Measurements from ENCODE around the gene NUDC.
"Not testable (repeated sequence)": the region's sequence is repeated elsewhere in the genome, so short reads cannot be mapped to it uniquely, and the experiment has no call there.

NUDC gene

GRCh38 chr1:26877326-26877725 is 44.2 kb upstream of the NUDC start:
- TF ChIP-seq EZH2phosphoT487 (IDR thresholded peaks at IDR 0.05; ENCODE audit: borderline replicate concordance) (no peak), CTCF (conservative IDR thresholded peaks at IDR 0.05; ENCODE audit: low read length) (no peak)
- H3K27me3 ChIP-seq (ENCODE audit: insufficient read depth, low read length, poor library complexity, severe bottlenecking), result no peaks in the 10 kb centered on the region
- H3K4me1 ChIP-seq (ENCODE audit: insufficient read depth, low read length, poor library complexity, severe bottlenecking), result no peaks in the 10 kb centered on the region
- no peak overlapping the region for H3K4me3 ChIP-seq (ENCODE audit: low read length, poor library complexity, severe bottlenecking)
- no peak overlapping the region for H3K4me2 ChIP-seq (ENCODE audit: low read depth, low read length, poor library complexity, severe bottlenecking)
- no peaks in the 10 kb centered on the region for H3K9me3 ChIP-seq (ENCODE audit: insufficient read depth, low read depth, low read length)
- H3K9me2 ChIP-seq (replicated peaks; ENCODE audit: low read depth, low read length), result no peaks in the 10 kb centered on the region
- peaks cover 30% of the 10 kb centered on the region; the same call in 1 of the 2 replicates for H3K36me3 ChIP-seq (ENCODE audit: insufficient read depth, low read length)
- no peaks in the 10 kb centered on the region for H3K79me2 ChIP-seq (ENCODE audit: insufficient read depth, low read length)
- H3K9ac ChIP-seq (ENCODE audit: low read depth, low read length, poor library complexity, severe bottlenecking), result no peak overlapping the region
- no peaks in the 10 kb centered on the region for H3F3A ChIP-seq (ENCODE audit: low read depth)
- H2AFZ ChIP-seq (ENCODE audit: low read length), result no peak overlapping the region
- no peaks in the 10 kb centered on the region for H4K20me1 ChIP-seq (ENCODE audit: insufficient read depth, low read length, poor library complexity, severe bottlenecking)

- Histone ChIP-seq H2AFZ (ENCODE audit: low read length) (no peak overlapping the region), H3F3A (ENCODE audit: low read depth) (no peaks in the 10 kb centered on the region), H3K27me3 (ENCODE audit: insufficient read depth, low read length, poor library complexity, severe bottlenecking) (no peaks in the 10 kb centered on the region), H3K4me2 (ENCODE audit: low read depth, low read length, poor library complexity, severe bottlenecking) (no peak overlapping the region), H3K9me3 (ENCODE audit: insufficient read depth, low read depth, low read length) (no peaks in the 10 kb centered on the region), H3K4me3 (ENCODE audit: low read length, poor library complexity, severe bottlenecking) (no peak overlapping the region), H3K36me3 (ENCODE audit: insufficient read depth, low read length) (peaks cover 54% of the 10 kb centered on the region; the same call in 1 of the 2 replicates), H3K79me2 (ENCODE audit: insufficient read depth, low read length) (no peaks in the 10 kb centered on the region), H3K9me2 (replicated peaks; ENCODE audit: low read depth, low read length) (no peaks in the 10 kb centered on the region), H3K9ac (ENCODE audit: low read depth, low read length, poor library complexity, severe bottlenecking) (no peak overlapping the region), H4K20me1 (ENCODE audit: insufficient read depth, low read length, poor library complexity, severe bottlenecking) (no peaks in the 10 kb centered on the region), H3K4me1 (ENCODE audit: insufficient read depth, low read length, poor library complexity, severe bottlenecking) (no peaks in the 10 kb centered on the region)
- TF ChIP-seq EZH2phosphoT487 (IDR thresholded peaks at IDR 0.05; ENCODE audit: borderline replicate concordance) (no peak), CTCF (conservative IDR thresholded peaks at IDR 0.05; ENCODE audit: low read length) (no peak)
These were observed 41.8 kb upstream of the NUDC start for GRCh38 chr1:26879793-26880192.

GRCh38 chr1:26881611-26882010 is 39.9 kb upstream of the NUDC start:
- H3K9ac ChIP-seq (ENCODE audit: low read depth, low read length, poor library complexity, severe bottlenecking); H3K4me2 ChIP-seq (ENCODE audit: low read depth, low read length, poor library complexity, severe bottlenecking); H3F3A ChIP-seq (ENCODE audit: low read depth); H3K9me2 ChIP-seq (replicated peaks; ENCODE audit: low read depth, low read length); H2AFZ ChIP-seq (ENCODE audit: low read length); H3K4me3 ChIP-seq (ENCODE audit: low read length, poor library complexity, severe bottlenecking); H3K4me1 ChIP-seq (ENCODE audit: insufficient read depth, low read length, poor library complexity, severe bottlenecking); H3K9me3 ChIP-seq (ENCODE audit: insufficient read depth, low read depth, low read length); H3K27me3 ChIP-seq (ENCODE audit: insufficient read depth, low read length, poor library complexity, severe bottlenecking); H3K79me2 ChIP-seq (ENCODE audit: insufficient read depth, low read length); H4K20me1 ChIP-seq (ENCODE audit: insufficient read depth, low read length, poor library complexity, severe bottlenecking): not testable (repeated sequence)
- H3K36me3 ChIP-seq (ENCODE audit: insufficient read depth, low read length), result peaks cover 67% of the 10 kb centered on the region; the same call in 1 of the 2 replicates

GRCh38 chr1:26882696-26883463 is 38.7 kb upstream of the NUDC start:
- H3K36me3 ChIP-seq (ENCODE audit: insufficient read depth, low read length), result peaks cover 63% of the 10 kb centered on the region; the same call in 1 of the 2 replicates
- H4K20me1 ChIP-seq (ENCODE audit: insufficient read depth, low read length, poor library complexity, severe bottlenecking), result no peaks in the 10 kb centered on the region

More at GRCh38 chr1:26882696-26883463, 38.7 kb upstream of the NUDC start:
- no peak overlapping the region for H3K9ac ChIP-seq (ENCODE audit: low read depth, low read length, poor library complexity, severe bottlenecking)
- no peak overlapping the region for H3K4me3 ChIP-seq (ENCODE audit: low read length, poor library complexity, severe bottlenecking)
- no peaks in the 10 kb centered on the region for H3F3A ChIP-seq (ENCODE audit: low read depth)
- H2AFZ ChIP-seq (ENCODE audit: low read length), result no peak overlapping the region
- H3K9me3 ChIP-seq (ENCODE audit: insufficient read depth, low read depth, low read length), result no peaks in the 10 kb centered on the region
- H3K4me2 ChIP-seq (ENCODE audit: low read depth, low read length, poor library complexity, severe bottlenecking), result no peak overlapping the region
- no peaks in the 10 kb centered on the region for H3K9me2 ChIP-seq (replicated peaks; ENCODE audit: low read depth, low read length)
- no peaks in the 10 kb centered on the region for H3K27me3 ChIP-seq (ENCODE audit: insufficient read depth, low read length, poor library complexity, severe bottlenecking)
- no peaks in the 10 kb centered on the region for H3K79me2 ChIP-seq (ENCODE audit: insufficient read depth, low read length)
- H3K4me1 ChIP-seq (ENCODE audit: insufficient read depth, low read length, poor library complexity, severe bottlenecking), result no peaks in the 10 kb centered on the region
- TF ChIP-seq CTCF (conservative IDR thresholded peaks at IDR 0.05; ENCODE audit: low read length) (no peak), EZH2phosphoT487 (IDR thresholded peaks at IDR 0.05; ENCODE audit: borderline replicate concordance) (no peak)
